Vagina (tissue), 2 donors: ENCODE measurements around the gene ADAT2. TPM values are rescaled to one million over a fixed set of nuclear protein-coding genes. Genes with fewer than 3 reads are reported as not detected.

ENCODE experiments used
- DNase-seq, 2 donors: peaks; one replicate each; pipeline ENCODE4 v3.0.0-alpha.2; 2017; ENCODE audit errors: extremely low spot score in 2 of 2
- H3K27ac ChIP-seq: fragments of 200-600 bp; sonication (generic); one replicate; pipeline ENCODE4 v1.5.1; 2019
- H3K27me3 ChIP-seq: fragments of 200-600 bp; sonication (generic); one replicate; pipeline ENCODE4 v1.5.1; 2019
- H3K36me3 ChIP-seq, 2 donors: fragments of 200-600 bp; sonication (generic); one replicate each; pipeline ENCODE4 v1.5.1; 2017 to 2019
- H3K4me1 ChIP-seq: fragments of 200-600 bp; sonication (generic); one replicate; pipeline ENCODE4 v1.5.1; 2019
- H3K4me3 ChIP-seq, 2 donors: fragments of 200-600 bp; sonication (generic); 1 replicate in 1 of 2; 2 replicates in 1 of 2; pipeline ENCODE4 v1.5.1; 2016 to 2019
- H3K9me3 ChIP-seq: fragments of 200-600 bp; sonication (generic); one replicate; pipeline ENCODE4 v1.5.1; 2019
- POLR2A ChIP-seq, 2 donors: fragments of 450-650 bp; IDR thresholded peaks; one replicate each; pipeline ENCODE4 v1.6.1; 2017; ENCODE audit warnings: antibody characterized with exemption in 2 of 2, mild to moderate bottlenecking in 2 of 2, moderate library complexity in 2 of 2
- POLR2AphosphoS5 ChIP-seq, 2 donors: sonication (generic); formaldehyde crosslinking; IDR thresholded peaks; one replicate each; pipeline ENCODE4 v1.9.0; 2017; ENCODE audit warnings: antibody characterized with exemption in 2 of 2, mild to moderate bottlenecking in 2 of 2, low read depth in 1 of 2; ENCODE audit not compliant: insufficient read depth in 1 of 2
- intact Hi-C: fragments of 100-400 bp; cut with DNase I; formaldehyde crosslinking; loops from one replicate; pipeline ENCODE4 v1.15.1; 2023
- total RNA-seq: library from RNA; depleted of rRNA; stranded (reverse); fragments of >200 nt; gene quantifications from one replicate; pipeline ENCODE4 v1.2.3, GENCODE V29; 2016
- TF ChIP-seq, protein P1 (sequence below), 3 experiments: fragments of 450-650 bp in 2 of 3; fragments of 200-600 bp in 1 of 3; sonication (generic) in 1 of 3; IDR thresholded peaks; one replicate each; pipeline ENCODE4 v1.5.1; 2017 to 2019; ENCODE audit warnings: antibody characterized with exemption in 3 of 3, mild to moderate bottlenecking in 2 of 3, moderate library complexity in 2 of 3

The ADAT2 gene
- total RNA-seq, 1 donor from 2014 or later = 5.9 TPM

DNA sequence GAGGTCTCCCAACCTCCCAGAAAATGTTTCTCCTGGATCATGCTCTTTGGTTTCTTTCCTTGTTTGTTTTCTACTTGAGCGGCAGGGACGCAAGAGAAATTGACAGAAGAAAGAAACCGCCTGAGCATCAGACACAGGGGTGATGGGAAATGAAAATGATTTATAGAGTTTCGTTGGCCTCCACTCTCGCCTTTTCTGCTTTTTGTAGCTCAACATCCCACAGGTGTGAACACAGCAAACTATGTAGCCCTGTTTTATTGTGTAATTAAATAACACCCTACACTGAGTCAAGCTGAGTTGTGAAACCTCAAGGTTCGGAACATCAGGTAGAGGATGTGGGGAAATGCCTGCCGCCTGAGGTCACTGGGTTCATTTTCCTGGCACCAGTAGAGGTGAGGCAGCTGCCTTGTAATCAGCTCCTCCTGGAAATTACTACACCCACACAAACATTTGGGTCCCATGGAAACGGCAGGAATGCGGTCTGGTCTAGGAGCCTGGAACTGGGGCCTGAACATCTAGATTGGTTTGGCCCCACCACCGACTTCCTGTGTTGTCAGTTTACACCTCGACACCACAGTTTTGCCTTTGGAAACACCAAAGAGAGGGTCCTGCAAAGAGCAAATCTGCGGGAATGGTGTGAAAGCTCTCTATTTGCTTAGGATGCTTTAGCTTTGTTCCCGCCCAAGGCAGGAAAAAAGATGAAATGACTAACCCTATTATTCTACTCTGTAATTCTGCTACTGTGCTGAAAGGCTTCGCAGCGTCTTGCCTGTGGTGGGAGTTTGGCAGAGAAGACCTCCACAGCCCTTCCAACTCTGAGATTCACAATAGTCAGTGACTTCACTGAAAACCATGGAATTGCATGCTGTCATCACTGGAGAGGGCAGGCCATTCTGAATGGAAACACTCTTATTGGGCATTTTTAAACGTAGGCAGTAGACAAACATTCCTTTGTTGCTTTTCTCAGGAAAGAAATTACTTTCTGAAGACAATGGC is 53.0 kb downstream of the ADAT2 start:
- TF ChIP-seq POLR2AphosphoS5 (IDR thresholded peaks at IDR 0.05; ENCODE audit: insufficient read depth in 1 of 2, low read depth in 1 of 2) = peak in 1 of 2 donors; percentile 72
- TF ChIP-seq, protein P1, sequence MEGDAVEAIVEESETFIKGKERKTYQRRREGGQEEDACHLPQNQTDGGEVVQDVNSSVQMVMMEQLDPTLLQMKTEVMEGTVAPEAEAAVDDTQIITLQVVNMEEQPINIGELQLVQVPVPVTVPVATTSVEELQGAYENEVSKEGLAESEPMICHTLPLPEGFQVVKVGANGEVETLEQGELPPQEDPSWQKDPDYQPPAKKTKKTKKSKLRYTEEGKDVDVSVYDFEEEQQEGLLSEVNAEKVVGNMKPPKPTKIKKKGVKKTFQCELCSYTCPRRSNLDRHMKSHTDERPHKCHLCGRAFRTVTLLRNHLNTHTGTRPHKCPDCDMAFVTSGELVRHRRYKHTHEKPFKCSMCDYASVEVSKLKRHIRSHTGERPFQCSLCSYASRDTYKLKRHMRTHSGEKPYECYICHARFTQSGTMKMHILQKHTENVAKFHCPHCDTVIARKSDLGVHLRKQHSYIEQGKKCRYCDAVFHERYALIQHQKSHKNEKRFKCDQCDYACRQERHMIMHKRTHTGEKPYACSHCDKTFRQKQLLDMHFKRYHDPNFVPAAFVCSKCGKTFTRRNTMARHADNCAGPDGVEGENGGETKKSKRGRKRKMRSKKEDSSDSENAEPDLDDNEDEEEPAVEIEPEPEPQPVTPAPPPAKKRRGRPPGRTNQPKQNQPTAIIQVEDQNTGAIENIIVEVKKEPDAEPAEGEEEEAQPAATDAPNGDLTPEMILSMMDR (IDR thresholded peaks at IDR 0.05) = no peak
- H3K27me3 ChIP-seq = no peaks in the 10 kb centered on the region
- H3K9me3 ChIP-seq = no peaks in the 10 kb centered on the region
- H3K4me3 ChIP-seq = no peak overlapping the region
- no peak for DNase-seq
- H3K4me1 ChIP-seq = peaks cover 24% of the 10 kb centered on the region
- intact Hi-C loops = no loop called here
- H3K27ac ChIP-seq = no peak overlapping the region
- H3K36me3 ChIP-seq = no peaks in the 10 kb centered on the region

DNA sequence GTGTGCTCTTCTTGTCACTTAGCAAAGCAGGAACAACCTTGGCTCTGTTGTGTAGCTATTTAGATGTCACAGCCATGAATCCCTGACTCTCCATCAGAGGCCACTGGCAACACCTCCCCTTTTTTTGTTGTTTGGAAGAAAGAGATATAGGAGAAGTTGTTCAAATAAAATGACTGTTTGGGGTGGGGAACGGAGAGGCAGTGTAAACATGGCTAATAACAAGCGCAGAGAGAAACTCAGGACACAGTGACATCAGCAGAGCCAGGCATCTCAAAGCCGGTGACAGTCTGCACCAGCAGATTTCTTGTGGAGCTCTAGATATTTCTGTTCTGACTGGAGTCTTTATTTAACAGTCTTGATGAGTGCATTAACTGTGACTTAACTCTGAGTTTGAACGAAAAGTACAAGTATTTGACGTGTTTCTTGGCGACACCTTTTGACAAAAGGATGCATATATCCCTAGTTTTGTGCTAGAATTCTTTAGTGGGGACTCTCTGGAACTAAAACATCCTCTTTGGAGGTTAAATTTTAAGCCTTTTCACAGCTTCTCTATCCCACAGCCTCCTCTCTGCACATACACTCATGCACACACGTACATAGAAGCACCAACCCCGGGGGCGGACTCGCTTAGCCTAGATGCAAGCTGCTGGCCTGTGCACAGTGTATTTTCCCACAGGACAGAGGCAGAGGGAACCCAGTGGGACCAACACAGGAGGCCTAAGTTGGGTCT is 53.8 kb downstream of the ADAT2 start:
- no peak for DNase-seq
- peaks cover 24% of the 10 kb centered on the region for H3K4me1 ChIP-seq
- intact Hi-C loops = no loop called here
- no peak overlapping the region for H3K4me3 ChIP-seq
- H3K36me3 ChIP-seq = no peaks in the 10 kb centered on the region
- TF ChIP-seq POLR2A (IDR thresholded peaks at IDR 0.05) (no peak), POLR2AphosphoS5 (IDR thresholded peaks at IDR 0.05; ENCODE audit: insufficient read depth in 1 of 2, low read depth in 1 of 2) (no peak)
- TF ChIP-seq, protein P1 (IDR thresholded peaks at IDR 0.05) = no peak
- H3K27me3 ChIP-seq = no peaks in the 10 kb centered on the region
- H3K27ac ChIP-seq = no peak overlapping the region
- H3K9me3 ChIP-seq = no peaks in the 10 kb centered on the region

DNA sequence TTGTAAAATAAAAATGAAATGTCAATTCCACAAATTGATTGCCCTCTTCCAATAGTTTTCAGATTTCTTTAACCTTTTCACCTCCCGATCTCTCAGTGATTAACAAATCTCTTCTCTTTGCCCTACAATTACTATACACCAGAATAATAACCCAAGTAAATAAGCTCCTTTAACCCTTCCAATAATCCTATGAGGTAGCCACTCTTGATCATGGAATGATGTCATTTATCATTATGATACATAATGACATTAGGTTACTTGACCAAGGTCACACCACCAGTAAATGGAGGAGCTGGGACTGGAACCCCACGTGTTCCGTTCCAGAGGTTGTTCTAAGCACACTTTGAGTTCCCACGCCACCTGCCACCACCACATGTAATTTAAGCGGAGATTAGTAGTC is 54.8 kb downstream of the ADAT2 start:
- no peak for DNase-seq
- TF ChIP-seq, protein P1 (IDR thresholded peaks at IDR 0.05) = no peak
- TF ChIP-seq POLR2AphosphoS5 (IDR thresholded peaks at IDR 0.05; ENCODE audit: insufficient read depth in 1 of 2, low read depth in 1 of 2) (no peak), POLR2A (IDR thresholded peaks at IDR 0.05) (no peak)

DNA sequence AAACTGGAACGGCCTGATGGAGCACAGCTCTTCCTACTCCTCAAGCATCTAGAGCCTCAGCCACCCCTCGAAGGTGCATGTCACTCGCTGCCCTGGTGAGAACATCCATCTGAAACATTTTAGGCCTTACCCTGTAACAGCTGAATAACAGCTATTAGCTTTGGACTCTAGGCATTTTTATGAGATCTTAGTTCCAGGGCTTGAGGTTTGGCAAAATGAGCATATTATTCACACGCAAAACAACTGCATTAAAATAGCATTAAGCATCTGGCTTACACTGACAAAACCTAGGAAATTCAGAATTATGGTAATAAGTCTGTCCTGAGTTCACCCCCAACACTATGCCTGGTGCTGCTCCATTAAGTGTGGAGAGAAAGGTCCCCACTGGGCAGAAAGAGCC is 56.1 kb downstream of the ADAT2 start:
- H3K4me1 ChIP-seq = peaks cover 16% of the 10 kb centered on the region
- H3K27ac ChIP-seq = no peak overlapping the region
- TF ChIP-seq, protein P1 (IDR thresholded peaks at IDR 0.05) = no peak
- TF ChIP-seq POLR2AphosphoS5 (IDR thresholded peaks at IDR 0.05; ENCODE audit: insufficient read depth in 1 of 2, low read depth in 1 of 2) = no peak
- no peak for TF ChIP-seq POLR2A (IDR thresholded peaks at IDR 0.05)
- intact Hi-C loops = no loop called here
- H3K36me3 ChIP-seq = no peaks in the 10 kb centered on the region
- no peaks in the 10 kb centered on the region for H3K9me3 ChIP-seq
- DNase-seq = no peak
- H3K27me3 ChIP-seq = no peaks in the 10 kb centered on the region
- H3K4me3 ChIP-seq = no peak overlapping the region

More for the DNA sequence above, 54.8 kb downstream of the ADAT2 start:
- H3K4me3 ChIP-seq = no peak overlapping the region
- H3K27me3 ChIP-seq = no peaks in the 10 kb centered on the region
- H3K4me1 ChIP-seq = peaks cover 22% of the 10 kb centered on the region
- intact Hi-C loops = no loop called here
- H3K36me3 ChIP-seq = no peaks in the 10 kb centered on the region
- H3K27ac ChIP-seq = no peak overlapping the region
- no peaks in the 10 kb centered on the region for H3K9me3 ChIP-seq
